Mesodermal cell (in vitro differentiated cells): ENCODE results near the gene KLHDC1. TPM values are rescaled to one million over a fixed set of nuclear protein-coding genes. Genes with fewer than 3 reads are reported as not detected.
"Not testable (repeated sequence)": the region's sequence is repeated elsewhere in the genome, so short reads cannot be mapped to it uniquely, and the experiment has no call there.

Source experiments
- H3K27ac ChIP-seq: 2 replicates; pipeline ENCODE4 v1.7.0; 2013; ENCODE audit warnings: mild to moderate bottlenecking, low read depth, low read length, moderate library complexity; ENCODE audit not compliant: severe bottlenecking
- H3K36me3 ChIP-seq: 2 replicates; pipeline ENCODE4 v1.7.1; 2013; ENCODE audit warnings: mild to moderate bottlenecking, low read length, moderate library complexity; ENCODE audit not compliant: control insufficient read depth, insufficient read depth
- H3K4me1 ChIP-seq: one replicate; pipeline ENCODE4 v1.7.1; 2013; ENCODE audit warnings: mild to moderate bottlenecking, low read length; ENCODE audit not compliant: insufficient read depth, control insufficient read depth, poor library complexity, severe bottlenecking
- H3K4me3 ChIP-seq: 2 replicates; pipeline ENCODE4 v1.7.0; 2013; ENCODE audit warnings: low read length, control low read depth, mild to moderate bottlenecking; ENCODE audit not compliant: insufficient read depth, poor library complexity, severe bottlenecking; ENCODE audit errors: extremely low read depth
- H3K9me3 ChIP-seq: 2 replicates; pipeline ENCODE4 v1.7.1; 2013; ENCODE audit warnings: mild to moderate bottlenecking, low read length, moderate library complexity; ENCODE audit not compliant: control insufficient read depth
- WGBS, 2 experiments: methylation state at CpG; one replicate each; pipeline ENCODE4 v1.1.5; 2013; ENCODE audit warnings: missing lambda C conversion rate in 2 of 2; ENCODE audit not compliant: insufficient coverage in 2 of 2; 5-methylcytosine and 5-hydroxymethylcytosine counted together
- polyA plus RNA-seq, 2 experiments: library from polyadenylated mRNA; stranded (reverse); fragments of 50-300 nt; gene quantifications; one replicate each; pipeline ENCODE4 v1.2.3, GENCODE V29; 2013

The KLHDC1 gene
- polyA plus RNA-seq (2013, experiment 1 of 2), result 1.2 TPM
- 1.7 TPM for polyA plus RNA-seq (2013, experiment 2 of 2)

- Histone ChIP-seq H3K27ac (peak within 1 kb of the TSS; percentile 89), H3K9me3 (no peaks in the 10 kb centered on the region), H3K4me1 (no peaks in the 10 kb centered on the region), H3K4me3 (peak within 1 kb of the TSS; percentile 55), H3K36me3 (no peaks in the 10 kb centered on the region)
- WGBS, 2 experiments, result 3 to 4% methylated on average over 66 to 67 of the region's 88 CpGs
Observed at GRCh38 chr14:49692811-49693734, at the start of gene KLHDC1. Gene KLHDC1 (plus strand): TSS chr14:49693120. CDS start chr14:49693195, 75 bp downstream.

GRCh38 chr14:49653508-49653907, 39.4 kb upstream of the KLHDC1 start:
- peaks cover 23% of the 10 kb centered on the region for H3K36me3 ChIP-seq
- no peak overlapping the region for H3K27ac ChIP-seq
- no CpG with 5 or more reads among the region's 6 CpGs for WGBS, 2 experiments
- no peak overlapping the region for H3K4me3 ChIP-seq
- H3K4me1 ChIP-seq, result no peaks in the 10 kb centered on the region
- H3K9me3 ChIP-seq, result no peaks in the 10 kb centered on the region

- no peak overlapping the region for H3K4me3 ChIP-seq
- H3K36me3 ChIP-seq, result peaks cover 23% of the 10 kb centered on the region
- WGBS, 2 experiments, result no CpG with 5 or more reads among the region's 3 CpGs
- H3K27ac ChIP-seq, result no peak overlapping the region
- no peaks in the 10 kb centered on the region for H3K9me3 ChIP-seq
- no peaks in the 10 kb centered on the region for H3K4me1 ChIP-seq
Observed at GRCh38 chr14:49654511-49654910, 38.4 kb upstream of the KLHDC1 start.

- 87 to 94% methylated on average over 2 to 3 of the region's 6 CpGs for WGBS, 2 experiments
- peaks cover 19% of the 10 kb centered on the region for H3K36me3 ChIP-seq
- not testable (repeated sequence) for H3K9me3 ChIP-seq, H3K27ac ChIP-seq, H3K4me1 ChIP-seq, H3K4me3 ChIP-seq
Observed at GRCh38 chr14:49657500-49657899, 35.4 kb upstream of the KLHDC1 start.

- Histone ChIP-seq H3K4me1 (no peaks in the 10 kb centered on the region), H3K4me3 (no peak overlapping the region), H3K9me3 (no peaks in the 10 kb centered on the region), H3K36me3 (peaks cover 15% of the 10 kb centered on the region), H3K27ac (no peak overlapping the region)
- WGBS, 2 experiments, result 80% methylated on average over 1 of the region's 2 CpGs; no CpG with 5 or more reads in 1 of the 2 experiments
Observed at GRCh38 chr14:49659526-49660455, 33.1 kb upstream of the KLHDC1 start.

GRCh38 chr14:49670475-49670874, 22.4 kb upstream of the KLHDC1 start:
- H3K9me3 ChIP-seq, result no peaks in the 10 kb centered on the region
- no peak overlapping the region for H3K4me3 ChIP-seq
- no peak overlapping the region for H3K27ac ChIP-seq
- peaks cover 44% of the 10 kb centered on the region for H3K36me3 ChIP-seq
- H3K4me1 ChIP-seq, result no peaks in the 10 kb centered on the region

GRCh38 chr14:49673586-49673985, 19.3 kb upstream of the KLHDC1 start:
- Histone ChIP-seq H3K4me3 (no peak overlapping the region), H3K4me1 (no peaks in the 10 kb centered on the region), H3K36me3 (peaks cover 48% of the 10 kb centered on the region), H3K27ac (no peak overlapping the region), H3K9me3 (no peaks in the 10 kb centered on the region)
- no CpG with 5 or more reads among the region's 2 CpGs for WGBS, 2 experiments

- Histone ChIP-seq H3K4me1 (no peaks in the 10 kb centered on the region), H3K36me3 (peaks cover 63% of the 10 kb centered on the region), H3K4me3 (no peak overlapping the region), H3K9me3 (no peaks in the 10 kb centered on the region), H3K27ac (no peak overlapping the region)
- 84 to 100% methylated on average over 1 to 3 of the region's 4 CpGs for WGBS, 2 experiments
Observed at GRCh38 chr14:49677643-49678042, 15.3 kb upstream of the KLHDC1 start.

GRCh38 chr14:49679271-49679670, 13.6 kb upstream of the KLHDC1 start:
- peaks cover 64% of the 10 kb centered on the region for H3K36me3 ChIP-seq
- WGBS, 2 experiments, result 60 to 86% methylated on average over 1 of the region's 2 CpGs
- no peak overlapping the region for H3K4me3 ChIP-seq
- H3K9me3 ChIP-seq, result no peaks in the 10 kb centered on the region
- no peaks in the 10 kb centered on the region for H3K4me1 ChIP-seq
- H3K27ac ChIP-seq, result no peak overlapping the region

- no peaks in the 10 kb centered on the region for H3K9me3 ChIP-seq
- peaks cover 17% of the 10 kb centered on the region for H3K36me3 ChIP-seq
- H3K4me3 ChIP-seq, result no peak overlapping the region
- no peaks in the 10 kb centered on the region for H3K4me1 ChIP-seq
- no peak overlapping the region for H3K27ac ChIP-seq
- WGBS, 2 experiments, result 100% methylated on average over 1 to 2 of the region's 4 CpGs
Observed at GRCh38 chr14:49686425-49686824, 6.5 kb upstream of the KLHDC1 start.
